GM21526 (cell line): Measurements from ENCODE around the gene KRTAP5-5.
A peak's percentile ranks its signal among the peaks of the same experiment; 100 is the strongest.
"Not testable (repeated sequence)": the region's sequence is repeated elsewhere in the genome, so short reads cannot be mapped to it uniquely, and the experiment has no call there.

ENCODE experiments used
- ATAC-seq: cut with Tn5 transposase; IDR thresholded peaks from one replicate; pipeline ENCODE4 v1.9.1; 2021; ENCODE audit warnings: moderate library complexity; ENCODE audit not compliant: unreplicated experiment, low FRiP score

KRTAP5-5 gene

GRCh38 chr11:1605923-1606322 lies 23.7 kb upstream of the KRTAP5-5 start:
- peak; percentile 92 for ATAC-seq

DNA sequence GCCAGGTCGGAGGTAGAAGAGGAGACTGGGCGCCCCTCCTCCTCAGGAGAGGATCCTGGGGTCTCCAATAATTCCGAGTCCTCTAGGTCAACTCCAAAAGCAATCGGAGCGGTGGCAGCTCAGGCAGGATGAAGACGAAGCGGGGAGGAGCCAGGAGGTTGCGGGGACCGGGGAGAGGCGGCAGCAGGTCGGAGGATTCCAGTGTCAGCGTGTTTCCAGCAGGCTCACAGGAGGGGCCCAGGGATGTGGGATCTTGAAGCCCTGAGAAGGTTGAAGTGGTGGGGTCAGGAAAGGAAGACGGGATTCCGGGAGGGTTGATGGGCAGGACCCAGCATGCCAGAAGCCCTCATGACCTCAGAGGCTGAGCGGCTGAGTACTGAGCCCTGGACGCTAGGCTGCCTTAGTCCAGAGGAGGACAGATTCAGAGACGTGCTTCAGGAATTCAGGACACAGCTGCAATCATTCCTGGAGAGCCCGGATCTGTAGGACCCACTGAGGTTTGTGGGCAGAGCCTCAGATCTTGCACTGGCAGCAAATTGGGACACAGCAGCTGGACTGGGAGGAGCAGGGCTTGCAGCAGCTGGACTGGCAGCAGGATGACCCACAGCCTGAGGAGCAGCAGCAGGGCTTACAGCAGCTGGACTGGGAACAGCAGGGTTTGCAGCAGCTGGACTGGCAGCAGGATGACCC lies 22.3 kb upstream of the KRTAP5-5 start:
- not testable (repeated sequence) for ATAC-seq

DNA sequence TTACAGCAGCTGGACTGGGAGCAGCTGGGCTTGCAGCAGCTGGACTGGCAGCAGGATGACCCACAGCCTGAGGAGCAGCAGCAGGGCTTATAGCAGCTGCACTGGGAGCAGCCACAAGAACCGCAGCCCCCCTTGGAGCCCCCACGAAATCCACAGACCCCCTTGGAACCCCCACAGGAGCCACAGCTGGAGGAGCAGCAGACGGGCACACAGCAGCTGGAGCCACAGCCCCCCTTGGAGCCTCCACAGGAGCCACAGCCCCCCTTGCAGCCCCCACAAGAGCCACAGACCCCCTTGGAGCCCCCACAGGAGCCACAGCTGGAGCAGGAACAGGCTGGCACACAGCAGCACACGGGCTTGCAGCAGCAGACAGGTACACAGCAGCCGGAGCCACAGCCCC lies 21.7 kb upstream of the KRTAP5-5 start:
- ATAC-seq = not testable (repeated sequence)

DNA sequence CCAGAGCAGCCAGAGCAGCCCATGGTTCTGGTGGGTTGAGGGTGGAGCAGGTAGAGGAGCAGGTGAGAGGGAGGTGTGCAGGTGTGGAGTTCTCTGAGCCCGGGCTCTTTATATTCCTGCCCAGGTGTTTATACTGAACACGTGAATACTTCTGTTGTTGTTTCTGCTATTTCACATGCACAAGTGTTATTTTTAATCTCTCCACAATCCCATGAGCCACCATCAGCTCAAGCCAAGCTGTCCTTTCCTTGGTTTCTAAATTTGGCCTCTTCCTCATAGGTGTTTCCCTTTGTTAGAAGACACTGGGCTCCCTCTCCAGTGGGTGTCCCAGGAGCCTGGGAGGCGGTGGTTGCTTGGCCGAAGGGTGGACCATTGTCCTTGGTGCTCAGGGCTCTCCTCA lies 21.2 kb upstream of the KRTAP5-5 start, which contains the start of gene KRTAP5-3:
TSS of gene KRTAP5-3 (minus strand) at position 101 of the 400 bp plus-strand sequence. CDS start at position 23, 78 bp downstream.
- ATAC-seq = no peak

DNA sequence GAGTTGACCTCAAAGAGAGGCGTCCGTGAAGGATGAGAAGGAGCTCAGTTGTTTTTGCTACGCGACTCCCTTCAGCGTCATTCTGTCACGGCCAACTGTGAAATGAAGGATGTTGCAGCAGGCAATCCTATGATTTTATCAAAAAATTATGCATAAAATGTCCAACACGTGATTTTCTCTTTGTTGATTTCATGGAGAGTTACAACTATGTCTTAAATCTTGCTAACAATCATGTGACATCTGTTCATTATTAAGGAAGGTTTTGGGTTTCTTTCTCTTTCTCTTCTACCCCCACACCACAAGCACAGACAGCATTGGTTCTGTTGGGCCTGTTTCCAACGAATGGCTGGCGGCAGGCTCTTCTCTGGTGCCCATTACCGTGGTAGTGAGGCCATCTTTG lies 11.3 kb upstream of the KRTAP5-5 start:
- no peak for ATAC-seq

DNA sequence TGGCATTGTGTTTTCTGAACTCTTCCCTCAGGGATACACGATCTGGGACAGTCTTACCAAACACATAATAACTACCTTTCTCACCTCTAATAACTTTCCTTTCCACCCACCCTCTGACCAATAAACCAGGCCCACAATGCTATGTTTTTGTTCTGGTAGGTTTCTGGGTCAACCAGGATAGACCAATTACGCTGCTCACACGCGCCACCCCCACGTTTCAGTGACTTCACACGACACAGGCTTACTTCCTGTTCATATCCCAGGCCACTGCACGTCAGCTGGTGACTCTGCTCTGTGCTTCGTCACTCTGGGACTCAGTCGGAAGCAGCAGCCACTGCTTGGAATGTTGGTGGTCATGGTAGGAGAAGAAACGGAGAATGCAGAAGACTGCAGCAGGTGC lies 10.1 kb upstream of the KRTAP5-5 start:
- no peak for ATAC-seq

DNA sequence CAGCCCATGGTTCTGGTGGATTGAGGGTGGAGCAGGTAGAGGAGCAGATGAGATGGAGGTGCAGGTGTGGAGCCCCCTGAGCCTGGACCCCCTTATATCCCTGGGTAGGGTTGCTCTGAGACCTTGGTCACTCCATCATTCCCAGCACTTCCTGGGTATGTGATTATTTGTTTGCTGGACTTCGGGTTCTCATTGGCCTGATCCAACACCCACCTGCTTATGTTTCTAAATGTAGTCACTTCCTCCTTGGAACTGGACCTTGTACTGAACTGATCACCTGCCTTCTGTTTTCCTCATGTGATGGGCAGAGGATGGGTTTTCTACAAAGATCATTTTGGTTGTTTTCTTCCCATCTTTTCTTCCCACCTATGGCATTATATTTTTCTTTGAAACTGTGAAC lies 7.5 kb upstream of the KRTAP5-5 start, which contains the start of gene KRTAP5-4:
TSS of gene KRTAP5-4 (minus strand) at position 53 of the 400 bp plus-strand sequence. CDS start at position 8, 45 bp downstream.
- ATAC-seq = no peak

- no peak for ATAC-seq
Measured at GRCh38 chr11:1623716-1624115, 5.9 kb upstream of the KRTAP5-5 start.

GRCh38 chr11:1624621-1625020 lies 5.0 kb upstream of the KRTAP5-5 start:
- no peak for ATAC-seq

DNA sequence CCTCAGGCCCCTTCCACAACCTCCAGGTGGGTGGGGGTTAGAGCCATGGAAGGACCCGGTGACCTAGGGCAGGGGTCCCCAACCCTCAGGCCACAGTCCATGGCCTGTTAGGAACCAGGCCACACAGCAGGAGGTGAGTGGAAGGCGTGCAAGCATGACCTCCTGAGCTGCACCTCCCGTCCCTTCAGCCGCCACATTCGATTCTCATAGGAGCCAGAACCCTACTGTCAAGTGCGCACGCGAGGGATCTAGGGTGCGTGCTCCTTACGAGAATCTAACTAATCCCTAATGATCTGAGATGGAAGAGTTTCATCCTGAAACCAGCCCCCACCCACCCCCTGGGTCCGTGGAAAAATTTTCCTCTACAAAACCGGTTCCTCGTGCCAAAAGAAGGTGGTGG lies 4.0 kb upstream of the KRTAP5-5 start:
- no peak for ATAC-seq

DNA sequence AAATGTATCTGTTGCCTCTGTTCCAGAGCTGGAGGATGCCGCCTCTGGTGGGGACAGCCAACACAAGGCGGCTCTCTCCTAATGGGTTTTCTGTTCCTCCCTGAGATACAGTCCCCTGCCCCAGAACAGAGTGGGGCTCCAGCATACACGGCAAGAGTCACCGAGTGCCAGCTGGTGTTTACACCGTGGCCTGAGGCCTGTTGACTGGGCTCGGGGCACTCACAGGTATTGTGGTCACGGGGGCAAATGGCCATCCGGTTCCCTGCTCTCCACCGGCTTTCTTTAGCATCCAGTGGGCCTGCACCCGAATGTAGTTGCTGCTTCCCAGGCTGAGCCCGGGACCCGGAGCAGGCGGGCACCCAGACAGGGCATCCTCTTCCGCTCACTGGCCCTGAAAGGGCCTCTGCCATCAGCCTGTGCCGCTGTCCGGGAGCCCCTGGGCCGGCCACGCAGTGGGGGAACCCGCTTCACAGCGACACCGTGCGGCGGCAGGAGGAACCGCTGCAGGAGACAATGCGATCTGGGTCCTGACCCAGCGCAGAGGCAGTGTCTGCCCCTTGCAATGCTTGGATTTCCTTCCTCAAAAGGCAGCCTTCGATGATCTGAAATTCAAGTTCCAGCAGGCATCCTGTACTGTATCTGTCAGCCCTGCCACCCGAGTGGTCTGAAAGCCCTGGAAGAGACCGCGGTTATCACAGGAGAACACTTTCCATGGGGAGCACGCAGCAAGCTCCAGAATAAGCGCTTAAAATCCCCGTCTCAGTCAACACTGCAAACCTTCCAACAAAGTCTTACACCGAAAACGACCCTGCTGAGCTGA lies 859 bp upstream of the KRTAP5-5 start:
- peak; percentile 56 for ATAC-seq

GRCh38 chr11:1630271-1630670 lies 696 bp downstream of the KRTAP5-5 start:
- no peak for ATAC-seq

- ATAC-seq = no peak
Measured at GRCh38 chr11:1631066-1631568, 1.5 kb downstream of the KRTAP5-5 start.

DNA sequence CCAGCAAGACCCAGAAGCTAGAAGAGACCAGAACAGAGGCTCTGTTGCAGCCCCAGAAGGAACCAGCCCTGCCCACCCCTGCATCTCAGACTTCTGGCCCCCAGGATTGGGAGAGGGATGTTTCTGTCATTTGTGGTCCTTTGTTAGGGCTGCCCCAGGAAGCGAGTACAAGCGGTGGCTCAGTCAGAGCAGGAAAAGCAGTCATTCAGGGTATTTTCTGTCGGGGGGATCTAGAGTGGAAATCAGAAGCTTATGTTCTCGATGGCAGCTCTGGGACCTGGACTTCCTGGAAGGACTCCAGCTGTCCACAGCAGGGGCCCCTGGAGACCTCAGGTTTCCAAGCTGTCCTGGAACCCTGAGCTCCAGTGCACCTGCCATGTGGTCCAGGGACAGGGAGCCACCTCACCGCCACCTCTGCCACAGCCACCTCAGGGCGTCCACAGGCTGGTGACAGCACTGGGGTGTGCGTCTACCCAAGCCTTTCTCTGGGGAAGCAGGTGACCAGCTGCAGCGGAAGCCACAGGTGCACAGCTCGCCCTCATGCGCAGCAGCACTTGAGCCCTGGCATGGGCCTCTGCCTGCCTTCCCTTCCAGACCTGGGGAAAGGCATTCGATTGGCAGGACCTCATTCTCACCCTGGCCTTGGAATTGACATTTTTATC lies 2.6 kb downstream of the KRTAP5-5 start:
- ATAC-seq = no peak

DNA sequence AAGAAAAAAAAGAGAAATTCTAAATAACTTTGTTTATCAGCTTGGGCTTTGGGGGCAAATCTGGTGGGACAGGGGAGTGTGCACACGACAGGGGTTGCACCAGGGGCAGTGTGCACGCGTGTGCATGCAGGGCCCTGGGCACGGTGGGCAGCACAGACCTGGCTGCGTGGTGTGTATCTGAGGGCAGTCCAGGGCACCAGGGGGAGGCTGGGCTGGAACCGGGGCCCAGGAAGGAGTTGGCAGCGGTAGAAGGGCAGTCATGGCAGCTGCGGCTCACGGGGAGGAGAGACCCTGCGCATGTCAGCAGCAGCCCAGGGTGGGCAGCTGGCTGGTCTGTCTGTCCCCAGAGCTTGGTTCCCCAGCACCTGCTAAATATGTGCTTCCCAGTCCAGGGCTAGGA lies 4.3 kb downstream of the KRTAP5-5 start:
- no peak for ATAC-seq

- ATAC-seq = no peak
Measured at GRCh38 chr11:1636291-1636950, 6.8 kb downstream of the KRTAP5-5 start.

GRCh38 chr11:1637628-1638027 lies 8.1 kb downstream of the KRTAP5-5 start:
- no peak for ATAC-seq

DNA sequence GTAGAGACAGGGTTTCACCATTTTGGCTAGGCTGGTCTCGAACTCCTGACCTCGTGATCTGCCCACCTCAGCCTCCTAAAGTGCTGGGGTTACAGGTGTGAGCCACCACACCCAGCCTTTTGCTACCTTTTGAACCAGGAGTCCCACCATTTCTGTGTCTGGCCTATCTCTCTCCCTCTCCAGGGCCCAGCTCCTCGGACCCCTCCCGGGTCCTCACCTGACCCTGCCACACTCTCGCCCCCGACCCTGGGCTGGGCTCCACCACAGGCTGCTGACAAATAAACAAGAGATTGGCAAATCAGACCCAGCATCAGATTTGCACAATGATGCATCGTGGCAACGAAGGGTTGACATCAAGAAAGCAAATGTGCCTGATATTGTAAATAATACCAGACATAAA lies 8.8 kb downstream of the KRTAP5-5 start:
- no peak for ATAC-seq

GRCh38 chr11:1639102-1639620 lies 9.6 kb downstream of the KRTAP5-5 start:
- ATAC-seq = no peak

- ATAC-seq = no peak
Measured at GRCh38 chr11:1639666-1640065, 10.1 kb downstream of the KRTAP5-5 start.
